PC-9 (cell line): ENCODE measurements around the gene DNMT3B. TPM values are rescaled to one million over a fixed set of nuclear protein-coding genes. Genes with fewer than 3 reads are reported as not detected.

Experiments
- BruUV-seq: library from RNA; stranded (reverse); fragments of 400-500 nt; replicated peaks from 2 replicates; lab custom pipeline; 2021; lab: Mats Ljungman, UMichigan
- CTCF ChIA-PET: fragments of 300-600 bp; sonication (Branson Sonifier 250); formaldehyde crosslinking; loops from one replicate; lab custom pipeline; 2022; ENCODE audit warnings: antibody characterized with exemption; lab: Charles Lee
- POLR2A ChIA-PET: fragments of 300-600 bp; sonication (Branson Sonifier 250); formaldehyde crosslinking; loops from one replicate; lab custom pipeline; 2022; ENCODE audit warnings: antibody characterized with exemption; ENCODE audit not compliant: unreplicated experiment; lab: Charles Lee
- DNase-seq, 2 experiments: peaks; one replicate each; pipeline versions ENCODE4 v3.0.0 to v3.0.0-alpha.2; 2015 to 2022; ENCODE audit warnings: mixed read lengths in 1 of 2
- H2AFZ ChIP-seq: fragments of 200-600 bp; sonication (generic); 2 replicates; pipeline ENCODE4 v1.8.1; 2017; ENCODE audit warnings: antibody characterized with exemption
- H3F3A ChIP-seq: fragments of 200-600 bp; sonication (generic); 2 replicates; pipeline ENCODE4 v1.8.1; 2017; ENCODE audit warnings: antibody characterized with exemption, mild to moderate bottlenecking, low read depth; ENCODE audit not compliant: insufficient read depth
- H3K27ac ChIP-seq: fragments of 200-600 bp; sonication (generic); 2 replicates; pipeline ENCODE4 v1.6.1; 2016; ENCODE audit warnings: mixed run types
- H3K27me3 ChIP-seq: fragments of 200-600 bp; sonication (generic); 2 replicates; pipeline ENCODE4 v1.6.1; 2016; ENCODE audit warnings: low read depth, mixed run types; ENCODE audit not compliant: insufficient read depth
- H3K36me3 ChIP-seq: fragments of 200-600 bp; sonication (generic); 2 replicates; pipeline ENCODE4 v1.6.1; 2016; ENCODE audit warnings: low read depth, mixed run types
- H3K4me1 ChIP-seq: fragments of 200-600 bp; sonication (generic); replicated peaks from 2 replicates; pipeline ENCODE4 v1.6.1; 2016; ENCODE audit warnings: mixed run types; ENCODE audit not compliant: insufficient read depth
- H3K4me2 ChIP-seq: fragments of 200-600 bp; sonication (generic); 2 replicates; pipeline ENCODE4 v1.6.1; 2017; ENCODE audit warnings: mixed run types
- H3K4me3 ChIP-seq: fragments of 200-600 bp; sonication (generic); 2 replicates; pipeline ENCODE4 v1.6.1; 2016; ENCODE audit warnings: mixed run types
- H3K79me2 ChIP-seq: fragments of 200-600 bp; sonication (generic); 2 replicates; pipeline ENCODE4 v1.6.1; 2017; ENCODE audit warnings: low read depth, mixed run types
- H3K9me2 ChIP-seq: fragments of 200-600 bp; sonication (generic); 2 replicates; pipeline ENCODE4 v1.8.1; 2017; ENCODE audit warnings: mild to moderate bottlenecking; ENCODE audit not compliant: insufficient read depth
- H3K9me3 ChIP-seq: fragments of 200-600 bp; sonication (generic); 2 replicates; pipeline ENCODE4 v1.8.1; 2016; ENCODE audit warnings: low read depth; ENCODE audit not compliant: insufficient read depth
- H4K20me1 ChIP-seq: fragments of 200-600 bp; sonication (generic); 2 replicates; pipeline ENCODE4 v1.8.1; 2017; ENCODE audit not compliant: insufficient read depth
- CTCF ChIP-seq: fragments of 200-600 bp; sonication (generic); conservative IDR thresholded peaks from 2 replicates; pipeline ENCODE4 v1.6.1; 2017; ENCODE audit warnings: mixed run types, antibody characterized with exemption, mild to moderate bottlenecking, moderate library complexity
- EZH2 ChIP-seq: fragments of 200-600 bp; sonication (generic); IDR thresholded peaks from 2 replicates; pipeline ENCODE4 v1.8.0; 2017; ENCODE audit warnings: antibody characterized with exemption, low read depth
- intact Hi-C: fragments of 100-400 bp; cut with micrococcal nuclease; formaldehyde crosslinking; loops from one replicate; pipeline ENCODE4 v1.10.0; 2022; ENCODE audit not compliant: unreplicated experiment
- total RNA-seq: library from RNA; stranded (reverse); gene quantifications from 2 replicates; pipeline ENCODE4 v1.2.3, GENCODE V29; 2021

Gene DNMT3B
- total RNA-seq, 1 experiment from 2014 or later, result 8.0 TPM

- H3K4me2 ChIP-seq, result no peak overlapping the region
- CTCF ChIA-PET, result interaction anchor here (0.6 to 0.7 kb wide), 3 partner anchors 31 to 153 kb away, joined by 5 to 16 read pairs (median 9); no protein-coding TSS in a partner anchor
- no peak for TF ChIP-seq CTCF
- no peak for TF ChIP-seq EZH2
- H4K20me1 ChIP-seq, result no peaks in the 10 kb centered on the region; the same call in 1 of the 2 replicates
- POLR2A ChIA-PET, result no interaction called here
- H3F3A ChIP-seq, result peaks cover 6% of the 10 kb centered on the region; the same call in 1 of the 2 replicates
- no peak overlapping the region for H3K27ac ChIP-seq
- no TSS peak for BruUV-seq
- intact Hi-C loops, result no loop called here
- H3K4me1 ChIP-seq, result no peaks in the 10 kb centered on the region
- H3K36me3 ChIP-seq, result no peaks in the 10 kb centered on the region
- no peaks in the 10 kb centered on the region for H3K27me3 ChIP-seq
- H3K9me2 ChIP-seq, result no peaks in the 10 kb centered on the region
- no peak overlapping the region for H3K4me3 ChIP-seq
- H2AFZ ChIP-seq, result no peak overlapping the region
- H3K79me2 ChIP-seq, result no peaks in the 10 kb centered on the region
- no peaks in the 10 kb centered on the region for H3K9me3 ChIP-seq
- no peak for DNase-seq
Measured at GRCh38 chr20:32773855-32774254, 11.7 kb downstream of the DNMT3B start.

GRCh38 chr20:32775336-32775991 lies 13.3 kb downstream of the DNMT3B start:
- BruUV-seq, result no TSS peak
- DNase-seq, result no peak
- no peak overlapping the region for H3K4me2 ChIP-seq
- no peaks in the 10 kb centered on the region for H3K36me3 ChIP-seq
- no peaks in the 10 kb centered on the region for H3K27me3 ChIP-seq
- H3K9me2 ChIP-seq, result no peaks in the 10 kb centered on the region
- H3K4me3 ChIP-seq, result no peak overlapping the region
- TF ChIP-seq EZH2, result no peak
- no peaks in the 10 kb centered on the region for H3K9me3 ChIP-seq
- no peak overlapping the region for H2AFZ ChIP-seq
- H3K27ac ChIP-seq, result no peak overlapping the region
- no peaks in the 10 kb centered on the region; the same call in 1 of the 2 replicates for H4K20me1 ChIP-seq
- H3F3A ChIP-seq, result peaks cover 6% of the 10 kb centered on the region; the same call in 1 of the 2 replicates
- no peaks in the 10 kb centered on the region for H3K4me1 ChIP-seq
- no peaks in the 10 kb centered on the region for H3K79me2 ChIP-seq
- intact Hi-C loops, result loop anchor here (5.0 kb wide), 1 partner anchor 253 kb away; no protein-coding TSS in a partner anchor
- CTCF ChIA-PET, result no interaction called here
- POLR2A ChIA-PET, result interaction anchor here (0.6 kb wide), 1 partner anchor 106 kb away, joined by 4 read pairs; no protein-coding TSS in a partner anchor

GRCh38 chr20:32777177-32777956 lies 15.2 kb downstream of the DNMT3B start:
- Histone ChIP-seq H3K27ac (no peak overlapping the region), H3K27me3 (no peaks in the 10 kb centered on the region), H3F3A (no peaks in the 10 kb centered on the region), H3K4me2 (no peak overlapping the region), H3K79me2 (no peaks in the 10 kb centered on the region), H3K4me3 (no peak overlapping the region), H3K9me2 (no peaks in the 10 kb centered on the region), H3K9me3 (no peaks in the 10 kb centered on the region), H2AFZ (no peak overlapping the region), H3K4me1 (no peaks in the 10 kb centered on the region), H3K36me3 (no peaks in the 10 kb centered on the region), H4K20me1 (no peaks in the 10 kb centered on the region; the same call in 1 of the 2 replicates)
- BruUV-seq, result no TSS peak
- TF ChIP-seq CTCF (no peak), EZH2 (no peak)
- intact Hi-C loops, result loop anchor here (5.0 kb wide), 1 partner anchor 255 kb away; no protein-coding TSS in a partner anchor
- ChIA-PET CTCF (interaction anchor here (0.7 to 2.3 kb wide), 10 partner anchors 9 to 149 kb away, joined by 3 to 46 read pairs (median 5); partner anchors contain the start of genes C20orf203 and COMMD7), POLR2A (interaction anchor here (0.5 to 0.8 kb wide), 4 partner anchors 42 to 484 kb away, joined by 4 to 21 read pairs (median 13); partner anchors contain the start of gene MAPRE1)
- DNase-seq, result no peak
